NCI-H2196 treated with DMSO at 0.1 percent for 48 hours (cell line): ENCODE measurements around the gene SLC38A1.
"Not testable (repeated sequence)": the region's sequence is repeated elsewhere in the genome, so short reads cannot be mapped to it uniquely, and the experiment has no call there.

Experiments
- DNase-seq: peaks from one replicate; lab custom pipeline; 2025; ENCODE audit not compliant: unreplicated experiment; lab: John Stamatoyannopoulos, UW

Gene SLC38A1

GRCh38 chr12:46268583-46269428, at the start of gene SLC38A1:
SLC38A1 (minus strand) TSS chr12:46269043; CDS start chr12:46239800, 29,243 bp downstream.
- DNase-seq, result peak; percentile 87

GRCh38 chr12:46318037-46318436, 49.2 kb upstream of the SLC38A1 start:
- DNase-seq, result no peak

- no peak for DNase-seq
Observed at GRCh38 chr12:46304070-46304469, 35.2 kb upstream of the SLC38A1 start.

GRCh38 chr12:46303039-46303666, 34.3 kb upstream of the SLC38A1 start:
- no peak for DNase-seq

- DNase-seq, result no peak
Observed at GRCh38 chr12:46300910-46301309, 32.1 kb upstream of the SLC38A1 start.

- no peak for DNase-seq
Observed at GRCh38 chr12:46299851-46300250, 31.0 kb upstream of the SLC38A1 start.

- no peak for DNase-seq
Observed at GRCh38 chr12:46298261-46298660, 29.4 kb upstream of the SLC38A1 start.

- DNase-seq, result no peak
Observed at GRCh38 chr12:46296822-46297221, 28.0 kb upstream of the SLC38A1 start.

GRCh38 chr12:46292754-46293402, 24.0 kb upstream of the SLC38A1 start:
- DNase-seq, result no peak

- DNase-seq, result not testable (repeated sequence)
Observed at GRCh38 chr12:46291953-46292352, 23.1 kb upstream of the SLC38A1 start.

GRCh38 chr12:46285177-46285576, 16.3 kb upstream of the SLC38A1 start:
- DNase-seq, result not testable (repeated sequence)

GRCh38 chr12:46282829-46283228, 14.0 kb upstream of the SLC38A1 start:
- no peak for DNase-seq

- no peak for DNase-seq
Observed at GRCh38 chr12:46276756-46277155, 7.9 kb upstream of the SLC38A1 start.

- no peak for DNase-seq
Observed at GRCh38 chr12:46271863-46272262, 3.0 kb upstream of the SLC38A1 start.

- DNase-seq, result no peak
Observed at GRCh38 chr12:46269429-46270241, 792 bp upstream of the SLC38A1 start.

- DNase-seq, result no peak
Observed at GRCh38 chr12:46267825-46268582, 839 bp downstream of the SLC38A1 start.

- no peak for DNase-seq
Observed at GRCh38 chr12:46267575-46267824, 1.3 kb downstream of the SLC38A1 start.

GRCh38 chr12:46266869-46267574, 1.8 kb downstream of the SLC38A1 start:
- no peak for DNase-seq

GRCh38 chr12:46266382-46266791, 2.5 kb downstream of the SLC38A1 start:
- DNase-seq, result no peak

- DNase-seq, result no peak
Observed at GRCh38 chr12:46265734-46266133, 3.1 kb downstream of the SLC38A1 start.
